Dedifferentiated amniotic fluid mesenchymal stem cell (primary cell): ENCODE measurements around the gene WDR81.
"Not testable (repeated sequence)": the region's sequence is repeated elsewhere in the genome, so short reads cannot be mapped to it uniquely, and the experiment has no call there.

Experiments
- DNase-seq: peaks from one replicate; pipeline ENCODE4 v3.0.0-alpha.2; 2016; ENCODE audit errors: extremely low spot score

WDR81 gene

DNA sequence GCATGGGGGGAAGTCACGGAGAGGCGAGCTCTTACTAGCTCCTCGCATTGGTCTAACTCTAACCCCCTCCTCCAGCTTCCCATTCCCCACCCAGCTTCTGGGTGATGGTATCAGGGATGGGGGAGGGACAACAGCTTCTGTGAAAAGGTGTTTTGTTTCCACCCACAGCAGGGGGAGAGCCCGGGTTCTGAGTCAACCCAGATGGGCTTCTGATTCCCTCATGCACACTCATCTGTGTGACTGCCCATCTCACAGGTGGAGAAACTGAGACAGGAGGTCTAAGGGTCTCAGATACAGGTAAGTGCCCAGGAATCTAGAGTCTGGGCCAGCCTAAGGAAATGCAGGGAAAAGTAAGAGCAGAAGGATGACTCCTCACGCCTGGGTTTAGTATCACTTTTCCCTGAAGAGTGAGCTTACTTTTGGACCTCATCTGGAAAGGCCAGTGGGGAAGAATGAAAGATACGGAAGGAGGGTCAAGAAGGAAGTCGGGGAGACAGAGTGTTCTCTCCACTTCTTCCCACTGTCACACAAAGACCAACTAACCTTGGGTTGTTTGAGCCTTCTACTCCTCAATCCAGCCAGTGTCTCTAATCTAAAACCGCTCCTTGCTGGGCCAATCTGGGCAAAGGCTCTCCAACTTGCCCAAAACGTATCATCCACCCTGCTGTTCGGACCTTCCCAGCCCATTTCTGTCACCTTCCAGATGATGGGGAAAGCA, 11.2 kb upstream of the WDR81 start:
- DNase-seq, result no peak

DNA sequence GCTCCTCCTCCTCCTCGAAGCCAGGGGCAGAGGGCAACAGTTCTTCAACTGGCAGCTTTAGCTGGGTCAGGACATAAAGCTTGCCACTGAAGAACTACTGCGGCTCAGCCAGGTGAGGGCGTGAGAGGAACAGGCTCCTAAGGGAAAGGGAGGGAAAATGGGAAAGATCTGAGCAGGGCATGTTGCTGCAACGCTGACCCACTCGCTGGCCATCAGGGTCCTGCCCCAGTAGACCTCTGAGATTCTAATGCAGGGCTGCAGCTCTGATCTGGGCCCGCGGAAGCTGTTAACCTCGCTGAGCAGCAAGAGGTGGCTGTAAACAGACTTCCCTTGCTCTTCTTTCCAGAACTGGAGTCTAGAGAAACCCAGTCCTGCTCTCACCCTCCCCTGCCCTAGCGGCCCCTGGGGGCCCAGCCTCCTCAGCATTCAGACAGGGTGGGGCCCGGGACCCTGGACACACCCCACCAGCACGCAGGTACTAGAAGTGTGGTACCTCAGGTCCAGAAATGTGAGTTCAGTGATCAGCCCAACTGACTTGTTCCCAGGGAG, 10.6 kb upstream of the WDR81 start:
- DNase-seq, result no peak

DNA sequence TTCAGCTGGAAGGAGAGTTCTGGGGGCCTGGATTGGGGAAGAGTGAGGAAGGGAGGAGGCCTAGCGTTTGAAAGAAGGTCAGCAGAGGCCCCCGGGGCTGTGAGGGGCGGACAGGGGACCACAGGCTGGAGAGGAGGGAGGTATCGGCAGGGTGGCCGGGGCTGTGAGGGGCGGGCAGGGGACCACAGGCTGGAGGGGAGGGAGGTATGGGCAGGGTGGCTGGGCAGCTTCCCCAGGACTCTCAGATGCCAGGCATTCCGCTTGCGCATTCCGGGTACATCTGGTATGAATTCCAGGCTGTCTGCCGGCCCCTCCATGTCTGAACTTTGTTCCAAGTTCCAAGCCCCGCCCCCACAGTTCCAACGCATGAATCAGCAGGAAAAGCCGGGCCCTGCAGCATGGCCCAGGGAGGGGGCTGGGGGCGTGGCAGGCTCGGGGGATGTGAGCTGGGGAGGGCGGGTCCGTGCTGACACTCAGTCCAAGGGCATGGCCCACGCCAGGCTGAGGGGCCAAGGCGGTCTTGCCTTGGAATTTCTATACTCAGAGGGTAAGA, 10.0 kb upstream of the WDR81 start:
- DNase-seq, result peak; percentile 100

DNA sequence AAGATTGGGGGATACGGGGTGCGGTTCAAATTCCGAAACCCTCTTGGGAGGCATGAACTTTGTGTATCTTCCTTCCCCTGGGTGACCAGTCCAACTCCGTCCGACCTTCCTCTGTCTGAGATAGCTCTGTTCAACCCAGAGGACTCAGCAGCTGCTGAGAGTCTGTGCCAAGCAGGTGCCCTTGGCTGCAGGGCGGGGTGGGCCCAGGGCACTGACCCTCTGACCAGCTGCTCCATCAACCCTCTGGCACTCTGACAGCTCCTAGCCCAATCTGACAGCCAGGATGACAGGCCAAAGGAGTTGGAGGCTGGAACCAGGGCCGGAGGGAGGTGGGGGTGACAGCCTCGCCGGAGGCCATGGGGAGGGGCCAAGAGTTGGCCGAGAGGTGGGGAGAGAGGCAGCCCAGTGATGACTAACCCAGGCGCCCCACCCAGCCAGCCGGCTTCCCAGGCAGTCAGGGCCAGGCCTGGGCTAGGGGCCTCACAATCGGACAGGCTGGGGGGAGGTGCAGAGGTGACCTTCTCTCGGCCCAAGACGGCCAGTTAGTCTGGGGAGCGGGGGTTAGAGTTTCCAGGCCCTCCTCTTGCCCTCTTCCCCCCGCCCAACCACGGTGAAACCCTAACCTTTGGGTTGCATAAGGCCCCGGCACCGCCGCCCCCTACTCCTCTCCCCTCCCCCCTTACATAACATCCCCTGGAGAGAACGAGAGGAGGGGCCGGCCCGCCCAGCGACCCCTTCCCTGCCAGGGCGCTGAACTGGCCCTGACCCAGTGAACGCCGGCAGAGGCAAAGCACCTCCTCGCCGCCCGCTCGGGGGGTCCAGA, 9.3 kb upstream of the WDR81 start:
- peak; percentile 89 for DNase-seq

- DNase-seq, result no peak
Observed at GRCh38 chr17:1715803-1716075, 8.8 kb upstream of the WDR81 start.

DNA sequence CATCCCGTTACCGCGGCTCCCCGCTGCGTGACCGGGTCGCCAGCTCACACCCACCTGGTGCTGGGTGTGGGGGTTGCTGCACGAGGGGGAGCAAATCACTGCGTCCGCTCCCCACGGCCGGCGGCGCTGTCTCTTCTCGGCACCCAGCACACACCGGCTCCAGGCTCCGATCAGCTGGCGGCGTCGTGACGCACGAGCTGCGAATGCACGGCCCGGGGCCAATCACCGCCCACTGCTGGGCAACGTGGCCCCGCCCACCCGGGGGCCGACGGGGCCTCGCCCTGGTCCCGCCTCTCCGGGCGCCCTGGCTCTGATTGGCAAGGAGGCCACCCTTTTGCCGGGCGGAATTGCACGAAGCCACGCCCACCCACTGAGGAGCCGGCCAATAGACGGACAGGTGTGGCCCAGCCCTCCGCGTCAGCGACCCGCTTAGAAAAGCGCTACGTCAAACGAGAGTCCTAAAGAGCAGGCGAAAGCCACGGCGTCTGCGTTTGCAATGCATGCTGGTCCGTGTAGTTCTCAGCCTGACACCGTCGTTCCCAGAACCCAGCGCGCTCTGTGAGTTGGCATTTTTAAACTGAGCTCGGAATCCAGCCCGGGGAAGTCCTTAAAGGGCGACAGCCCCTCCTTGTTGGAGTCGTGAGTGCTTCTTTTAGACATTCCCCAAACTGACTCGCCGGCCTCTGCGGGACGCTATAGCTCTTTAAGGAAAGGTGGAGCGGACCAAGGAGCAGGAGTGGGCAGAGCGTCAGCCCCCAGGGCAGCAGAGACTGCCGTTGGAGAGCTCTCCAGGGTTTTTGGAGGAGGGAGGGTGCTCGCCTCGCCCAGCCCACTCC, 8.2 kb upstream of the WDR81 start:
- peak; percentile 100 for DNase-seq

DNA sequence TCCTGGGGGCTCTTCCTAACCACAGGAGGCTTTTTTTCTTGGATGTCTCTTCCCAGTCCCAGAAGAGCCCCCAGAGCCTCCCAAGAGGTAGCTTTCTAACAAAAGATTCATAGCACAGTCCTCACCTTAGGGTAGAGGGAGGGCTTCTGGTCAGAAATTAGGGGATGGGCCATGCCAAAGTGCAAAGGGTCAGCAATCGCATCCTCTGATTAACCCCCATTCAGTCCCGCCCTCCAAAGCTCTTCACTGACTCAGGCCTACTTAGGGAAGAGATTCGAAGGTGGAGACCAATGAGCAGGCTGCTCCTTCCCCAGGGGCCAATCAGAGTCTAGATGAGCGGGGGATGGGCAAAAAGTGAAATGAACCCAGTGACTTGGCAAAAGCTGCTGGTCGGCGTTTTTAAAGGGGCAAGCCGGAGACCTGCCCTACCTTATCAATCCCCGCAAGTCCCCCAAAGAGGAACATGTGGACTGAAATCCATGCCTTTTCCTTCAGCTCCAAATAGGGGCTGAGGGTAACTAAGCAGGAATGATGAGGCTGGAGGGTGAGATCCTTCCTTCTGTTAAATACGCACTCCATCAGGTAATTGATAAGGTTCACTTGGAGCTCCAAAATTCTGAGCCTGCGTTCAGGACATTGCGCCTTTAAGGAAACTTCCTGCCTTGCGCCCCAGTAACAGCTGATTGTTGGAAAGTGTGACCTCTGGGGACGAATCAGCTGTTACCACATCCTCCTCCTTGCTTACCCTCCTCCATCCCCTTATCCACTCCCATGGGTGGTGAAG, 7.4 kb upstream of the WDR81 start:
- peak; percentile 98 for DNase-seq

DNA sequence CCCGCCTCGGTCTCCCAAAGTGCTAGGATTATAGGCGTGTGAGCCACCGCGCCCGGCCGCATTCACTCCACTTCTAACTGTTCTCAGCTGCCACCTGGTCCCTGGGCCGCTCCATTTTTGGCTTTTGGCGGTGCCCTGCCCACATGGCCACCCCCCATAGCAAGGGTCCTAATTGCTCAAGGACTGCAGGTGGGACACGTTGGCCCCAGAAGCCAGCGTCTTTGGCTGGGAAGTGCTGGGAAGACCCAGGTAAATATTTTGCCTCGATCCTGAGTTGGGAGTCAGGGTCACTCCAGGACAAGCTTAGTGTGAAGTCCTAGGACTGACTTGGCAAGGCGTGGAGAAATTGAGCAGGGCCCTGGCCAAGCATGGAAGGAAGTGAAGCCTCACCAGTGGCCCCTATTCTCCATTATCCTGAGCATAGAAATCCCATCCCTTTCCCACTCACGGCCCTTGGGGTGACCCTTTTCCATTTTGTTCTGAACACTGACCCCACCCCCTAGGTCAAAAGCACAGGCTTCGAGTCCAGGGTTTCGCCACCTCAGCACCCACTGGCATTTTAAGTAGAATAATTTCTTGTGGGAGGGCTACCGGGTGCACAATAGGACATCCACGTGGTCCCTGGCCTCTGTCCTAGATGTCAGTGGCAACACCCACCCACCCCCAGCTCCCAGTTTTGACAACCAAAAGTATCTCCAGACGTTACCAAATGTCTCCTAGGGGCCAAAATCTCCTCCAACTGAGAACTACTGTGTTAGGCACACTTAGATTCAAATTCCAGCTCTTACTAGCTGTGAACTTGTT, 5.9 kb upstream of the WDR81 start:
- DNase-seq, result no peak

DNA sequence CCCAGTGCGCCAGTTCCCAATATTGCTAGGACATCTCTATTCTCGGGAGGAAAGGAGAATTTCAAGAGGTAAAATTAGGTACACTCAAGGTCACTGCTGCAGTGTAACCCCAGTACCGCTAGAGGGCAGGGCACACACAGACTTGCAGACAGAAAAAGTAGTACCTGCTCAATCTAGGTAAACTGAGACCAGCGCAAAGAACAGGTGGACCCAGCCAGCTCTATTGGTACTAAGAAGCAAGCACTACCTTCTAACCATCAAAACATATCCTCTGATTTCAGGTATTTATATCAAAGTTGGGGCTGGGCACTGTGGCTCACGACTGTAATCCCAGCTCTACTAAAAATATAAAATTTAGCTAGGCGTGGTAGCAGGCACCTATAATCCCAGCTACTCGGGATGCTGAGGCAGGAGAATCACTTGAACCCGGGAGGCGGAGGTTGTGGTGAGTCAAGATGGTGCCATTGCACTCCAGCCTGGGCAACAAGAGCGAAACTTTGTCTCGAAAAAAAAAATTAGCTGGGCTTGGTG, 3.6 kb upstream of the WDR81 start:
- peak; percentile 61 for DNase-seq

DNA sequence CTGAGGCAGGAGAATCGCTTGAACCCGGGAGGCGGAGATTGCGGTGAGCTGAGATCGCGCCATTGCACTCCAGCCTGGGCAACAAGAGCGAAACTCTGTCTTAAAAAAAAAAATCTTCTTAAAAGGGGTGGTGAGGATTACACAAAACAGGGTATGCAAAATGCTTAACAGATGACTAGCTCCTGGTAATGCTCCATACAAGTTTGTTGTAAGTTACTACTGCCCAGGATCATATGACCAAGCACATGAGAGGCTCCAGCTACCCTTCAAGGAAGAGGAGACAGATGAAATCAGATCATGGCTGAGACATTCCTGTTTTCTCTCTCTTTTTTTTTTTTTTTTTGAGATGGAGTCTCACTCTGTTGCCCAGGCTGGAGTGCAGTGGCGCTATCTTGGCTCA, 2.5 kb upstream of the WDR81 start:
- DNase-seq, result not testable (repeated sequence)

- DNase-seq, result no peak
Observed at GRCh38 chr17:1724869-1725641, 551 bp downstream of the WDR81 start.

DNA sequence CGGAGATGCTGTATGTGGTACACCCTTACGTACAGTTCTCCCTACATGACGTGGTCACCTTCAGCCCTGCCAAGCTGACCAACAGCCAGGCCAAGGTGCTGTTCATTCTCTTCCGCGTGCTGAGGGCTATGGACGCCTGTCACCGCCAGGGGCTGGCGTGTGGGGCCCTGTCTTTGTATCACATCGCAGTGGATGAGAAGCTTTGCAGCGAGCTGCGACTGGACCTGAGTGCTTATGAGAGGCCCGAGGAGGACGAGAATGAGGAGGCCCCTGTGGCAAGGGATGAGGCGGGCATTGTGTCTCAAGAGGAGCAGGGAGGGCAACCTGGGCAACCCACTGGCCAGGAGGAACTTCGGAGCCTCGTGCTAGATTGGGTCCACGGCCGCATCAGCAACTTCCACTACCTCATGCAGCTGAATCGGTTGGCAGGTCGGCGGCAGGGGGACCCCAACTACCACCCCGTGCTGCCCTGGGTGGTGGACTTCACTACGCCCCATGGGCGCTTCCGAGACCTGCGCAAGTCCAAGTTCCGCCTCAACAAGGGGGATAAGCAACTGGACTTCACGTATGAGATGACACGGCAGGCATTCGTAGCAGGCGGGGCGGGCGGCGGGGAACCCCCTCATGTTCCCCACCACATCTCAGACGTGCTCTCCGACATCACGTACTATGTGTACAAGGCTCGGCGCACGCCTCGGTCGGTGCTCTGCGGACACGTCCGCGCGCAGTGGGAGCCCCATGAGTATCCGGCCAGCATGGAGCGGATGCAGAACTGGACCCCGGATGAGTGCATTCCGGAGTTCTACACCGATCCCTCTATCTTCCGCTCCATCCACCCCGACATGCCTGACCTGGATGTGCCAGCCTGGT, 1.4 kb downstream of the WDR81 start:
- DNase-seq, result no peak

DNA sequence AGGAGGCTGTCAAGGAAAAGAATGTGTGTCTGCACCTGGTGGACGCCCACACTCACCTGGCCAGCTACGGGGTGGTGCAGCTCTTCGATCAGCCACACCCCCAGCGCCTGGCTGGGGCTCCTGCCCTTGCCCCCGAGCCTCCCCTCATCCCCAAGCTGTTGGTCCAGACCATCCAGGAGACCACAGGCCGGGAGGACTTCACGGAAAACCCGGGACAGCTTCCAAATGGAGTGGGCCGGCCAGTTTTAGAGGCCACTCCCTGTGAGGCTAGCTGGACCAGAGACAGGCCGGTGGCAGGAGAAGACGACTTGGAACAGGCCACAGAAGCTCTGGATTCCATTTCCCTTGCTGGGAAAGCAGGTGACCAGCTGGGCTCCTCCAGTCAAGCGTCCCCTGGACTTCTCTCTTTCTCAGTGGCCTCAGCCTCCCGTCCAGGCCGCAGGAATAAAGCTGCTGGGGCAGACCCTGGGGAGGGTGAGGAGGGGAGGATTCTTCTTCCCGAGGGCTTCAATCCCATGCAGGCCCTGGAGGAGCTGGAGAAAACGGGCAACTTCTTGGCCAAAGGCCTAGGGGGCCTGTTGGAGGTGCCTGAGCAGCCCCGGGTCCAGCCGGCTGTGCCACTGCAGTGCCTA, 2.2 kb downstream of the WDR81 start:
- no peak for DNase-seq

DNA sequence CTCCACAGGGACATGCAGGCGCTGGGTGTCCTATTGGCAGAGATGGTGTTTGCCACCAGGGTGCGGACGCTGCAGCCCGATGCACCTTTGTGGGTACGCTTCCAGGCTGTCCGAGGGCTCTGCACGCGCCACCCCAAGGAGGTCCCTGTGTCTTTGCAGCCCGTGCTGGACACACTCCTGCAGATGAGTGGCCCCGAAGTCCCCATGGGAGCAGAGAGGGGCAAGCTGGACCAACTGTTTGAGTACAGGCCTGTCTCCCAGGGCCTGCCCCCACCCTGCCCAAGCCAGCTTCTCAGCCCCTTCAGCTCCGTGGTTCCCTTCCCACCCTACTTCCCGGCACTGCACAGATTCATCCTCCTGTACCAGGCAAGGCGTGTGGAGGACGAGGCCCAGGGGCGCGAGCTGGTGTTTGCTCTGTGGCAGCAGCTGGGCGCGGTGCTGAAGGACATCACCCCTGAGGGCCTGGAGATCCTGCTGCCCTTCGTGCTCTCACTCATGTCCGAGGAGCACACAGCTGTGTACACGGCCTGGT, 2.8 kb downstream of the WDR81 start:
- DNase-seq, result no peak

GRCh38 chr17:1727876-1728630, 3.5 kb downstream of the WDR81 start:
- no peak for DNase-seq

DNA sequence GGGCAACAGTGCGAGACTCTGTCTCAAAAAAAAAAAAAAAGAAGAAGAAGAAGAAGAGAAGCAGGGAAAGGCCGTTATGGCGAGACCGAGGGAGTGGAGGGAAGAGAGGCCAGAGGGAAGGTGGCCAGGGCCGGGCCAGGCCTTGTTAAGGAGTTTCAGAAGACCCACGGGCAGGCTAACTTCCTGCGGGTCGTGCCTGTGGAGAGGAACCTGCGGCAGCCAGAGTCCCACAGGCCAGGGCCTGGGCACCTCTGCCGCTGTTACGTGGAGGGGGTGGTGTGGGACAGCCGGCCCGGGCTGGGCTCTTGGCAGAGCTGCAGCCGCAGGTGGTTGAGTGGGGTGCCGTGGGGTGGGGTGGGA, 5.4 kb downstream of the WDR81 start:
- no peak for DNase-seq
